SU-DHL-6 (cell line): ENCODE results near the gene SLC9A7.

Experiments used
- H2AFZ ChIP-seq: fragments of 200-600 bp; sonication (generic); 2 replicates; pipeline ENCODE4 v1.6.1; 2014; ENCODE audit warnings: low read depth, mild to moderate bottlenecking, moderate library complexity, mixed read lengths, antibody characterized with exemption, low read length; ENCODE audit not compliant: severe bottlenecking
- H3F3A ChIP-seq: fragments of 200-600 bp; shearing (Covaris generic); 2 replicates; pipeline ENCODE4 v1.6.0; 2016; ENCODE audit warnings: antibody characterized with exemption, mild to moderate bottlenecking; ENCODE audit not compliant: insufficient read depth
- H3K27ac ChIP-seq: fragments of 200-600 bp; sonication (generic); 2 replicates; pipeline ENCODE4 v1.5.1; 2016; ENCODE audit warnings: low read depth, mild to moderate bottlenecking, low read length, moderate library complexity, mixed read lengths
- H3K27me3 ChIP-seq: fragments of 200-600 bp; sonication (generic), shearing (Covaris generic); 2 replicates; pipeline ENCODE4 v1.6.0; 2014; ENCODE audit warnings: mild to moderate bottlenecking, low read length
- H3K36me3 ChIP-seq: fragments of 200-600 bp; sonication (generic); 2 replicates; pipeline ENCODE4 v1.6.1; 2014; ENCODE audit warnings: mild to moderate bottlenecking, low read length, mixed read lengths
- H3K4me2 ChIP-seq: fragments of 300-600, 200-600 bp; shearing (Covaris generic), sonication (generic); 2 replicates; pipeline ENCODE4 v1.6.0; 2014; ENCODE audit warnings: low read length, low read depth, mild to moderate bottlenecking; ENCODE audit not compliant: poor library complexity, severe bottlenecking
- H3K4me3 ChIP-seq: fragments of 200-600 bp; sonication (generic); 2 replicates; pipeline ENCODE4 v1.5.1; 2014; ENCODE audit warnings: antibody characterized with exemption, low read length, mild to moderate bottlenecking, mixed read lengths; ENCODE audit not compliant: insufficient read depth, poor library complexity, severe bottlenecking
- H3K79me2 ChIP-seq: fragments of 200-600 bp; sonication (generic); 2 replicates; pipeline ENCODE4 v1.6.1; 2014; ENCODE audit warnings: mild to moderate bottlenecking, low read length, moderate library complexity; ENCODE audit not compliant: insufficient read depth
- H3K9ac ChIP-seq: fragments of 200-600 bp; sonication (generic); 2 replicates; pipeline ENCODE4 v1.7.0; 2014; ENCODE audit warnings: mild to moderate bottlenecking, low read length
- H3K9me2 ChIP-seq: fragments of 200-600 bp; sonication (generic); replicated peaks from 2 replicates; pipeline ENCODE4 v1.6.1; 2014; ENCODE audit warnings: low read length; ENCODE audit not compliant: insufficient read depth
- H3K9me3 ChIP-seq: fragments of 200-600 bp; sonication (generic); 2 replicates; pipeline ENCODE4 v1.6.1; 2014; ENCODE audit warnings: low read length, mixed read lengths; ENCODE audit not compliant: insufficient read depth
- H4K20me1 ChIP-seq: fragments of 200-600 bp; sonication (generic); 2 replicates; pipeline ENCODE4 v1.6.1; 2014; ENCODE audit warnings: low read depth, mild to moderate bottlenecking, antibody characterized with exemption, low read length, moderate library complexity, mixed read lengths
- EZH2phosphoT487 ChIP-seq: fragments of 200-600 bp; sonication (generic), shearing (Covaris generic); conservative IDR thresholded peaks from 2 replicates; pipeline ENCODE4 v1.6.1; 2018; ENCODE audit warnings: mild to moderate bottlenecking, antibody characterized with exemption, low read length, moderate library complexity, mixed read lengths
- TF ChIP-seq, protein P1 (sequence below): fragments of 200-600 bp; sonication (generic); IDR thresholded peaks from one replicate; pipeline ENCODE4 v1.5.1; 2017; ENCODE audit warnings: antibody characterized with exemption, mild to moderate bottlenecking, low read length, moderate library complexity; ENCODE audit not compliant: insufficient read depth, poor library complexity, severe bottlenecking

SLC9A7 gene

DNA sequence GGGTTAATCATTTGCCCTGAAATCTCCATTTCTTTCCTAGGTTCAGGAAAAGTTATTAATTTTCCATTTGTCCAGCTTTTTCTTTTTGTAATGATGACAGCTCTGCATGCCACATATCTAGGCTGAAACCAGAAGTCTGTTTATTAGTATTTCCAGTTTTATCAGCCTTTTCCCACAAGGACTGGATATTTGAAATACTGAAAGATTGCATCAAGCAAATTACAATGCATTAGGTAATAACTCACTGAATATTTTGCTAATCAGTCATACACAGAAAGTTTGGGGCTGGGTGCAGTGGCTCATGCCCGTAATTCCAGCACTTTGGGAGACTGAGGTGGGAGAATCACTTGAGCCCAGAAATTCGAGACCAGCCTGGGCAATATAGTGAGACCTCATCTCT is 21.5 kb downstream of the SLC9A7 start:
- no peaks in the 10 kb centered on the region for H3K9me2 ChIP-seq
- H3K4me3 ChIP-seq = no peak overlapping the region
- H3K36me3 ChIP-seq = peaks cover 21% of the 10 kb centered on the region; the same call in 1 of the 2 replicates
- peaks cover 98% of the 10 kb centered on the region for H3K79me2 ChIP-seq
- no peak overlapping the region for H3K27ac ChIP-seq
- TF ChIP-seq, protein P1, sequence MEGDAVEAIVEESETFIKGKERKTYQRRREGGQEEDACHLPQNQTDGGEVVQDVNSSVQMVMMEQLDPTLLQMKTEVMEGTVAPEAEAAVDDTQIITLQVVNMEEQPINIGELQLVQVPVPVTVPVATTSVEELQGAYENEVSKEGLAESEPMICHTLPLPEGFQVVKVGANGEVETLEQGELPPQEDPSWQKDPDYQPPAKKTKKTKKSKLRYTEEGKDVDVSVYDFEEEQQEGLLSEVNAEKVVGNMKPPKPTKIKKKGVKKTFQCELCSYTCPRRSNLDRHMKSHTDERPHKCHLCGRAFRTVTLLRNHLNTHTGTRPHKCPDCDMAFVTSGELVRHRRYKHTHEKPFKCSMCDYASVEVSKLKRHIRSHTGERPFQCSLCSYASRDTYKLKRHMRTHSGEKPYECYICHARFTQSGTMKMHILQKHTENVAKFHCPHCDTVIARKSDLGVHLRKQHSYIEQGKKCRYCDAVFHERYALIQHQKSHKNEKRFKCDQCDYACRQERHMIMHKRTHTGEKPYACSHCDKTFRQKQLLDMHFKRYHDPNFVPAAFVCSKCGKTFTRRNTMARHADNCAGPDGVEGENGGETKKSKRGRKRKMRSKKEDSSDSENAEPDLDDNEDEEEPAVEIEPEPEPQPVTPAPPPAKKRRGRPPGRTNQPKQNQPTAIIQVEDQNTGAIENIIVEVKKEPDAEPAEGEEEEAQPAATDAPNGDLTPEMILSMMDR = no peak
- no peak for TF ChIP-seq EZH2phosphoT487
- no peak overlapping the region for H3K9ac ChIP-seq
- H3K4me2 ChIP-seq = no peak overlapping the region
- peaks cover 13% of the 10 kb centered on the region; the same call in 1 of the 2 replicates for H3K9me3 ChIP-seq
- H3F3A ChIP-seq = peaks cover 16% of the 10 kb centered on the region; the same call in 1 of the 2 replicates
- no peaks in the 10 kb centered on the region for H3K27me3 ChIP-seq
- no peak overlapping the region for H2AFZ ChIP-seq
- H4K20me1 ChIP-seq = no peaks in the 10 kb centered on the region

GRCh38 chrX:46737041-46737440 is 21.9 kb downstream of the SLC9A7 start:
- peaks cover 21% of the 10 kb centered on the region; the same call in 1 of the 2 replicates for H3K36me3 ChIP-seq
- no peak overlapping the region for H3K4me3 ChIP-seq
- H3K9me2 ChIP-seq = no peaks in the 10 kb centered on the region
- H3K4me2 ChIP-seq = no peak overlapping the region
- TF ChIP-seq, protein P1 = no peak
- TF ChIP-seq EZH2phosphoT487 = no peak
- peaks cover 13% of the 10 kb centered on the region; the same call in 1 of the 2 replicates for H3K9me3 ChIP-seq
- H3K27me3 ChIP-seq = no peaks in the 10 kb centered on the region
- H2AFZ ChIP-seq = no peak overlapping the region
- H3K27ac ChIP-seq = no peak overlapping the region
- peaks cover 16% of the 10 kb centered on the region; the same call in 1 of the 2 replicates for H3F3A ChIP-seq
- H3K9ac ChIP-seq = no peak overlapping the region
- peaks cover 98% of the 10 kb centered on the region for H3K79me2 ChIP-seq
- no peaks in the 10 kb centered on the region for H4K20me1 ChIP-seq

GRCh38 chrX:46735622-46736021 is 23.3 kb downstream of the SLC9A7 start:
- H3K9me2 ChIP-seq = no peaks in the 10 kb centered on the region
- no peaks in the 10 kb centered on the region for H3K27me3 ChIP-seq
- H3F3A ChIP-seq = peaks cover 16% of the 10 kb centered on the region; the same call in 1 of the 2 replicates
- no peak overlapping the region for H3K27ac ChIP-seq
- H3K9ac ChIP-seq = no peak overlapping the region
- no peaks in the 10 kb centered on the region for H4K20me1 ChIP-seq
- no peak overlapping the region for H3K4me3 ChIP-seq
- H3K79me2 ChIP-seq = peaks cover 95% of the 10 kb centered on the region
- peaks cover 13% of the 10 kb centered on the region; the same call in 1 of the 2 replicates for H3K9me3 ChIP-seq
- H3K4me2 ChIP-seq = no peak overlapping the region
- no peak overlapping the region for H2AFZ ChIP-seq
- TF ChIP-seq, protein P1 = no peak
- H3K36me3 ChIP-seq = peaks cover 12% of the 10 kb centered on the region; the same call in 1 of the 2 replicates
